ENCODE measurements around the gene DDX41. TPM values are rescaled to one million over a fixed set of nuclear protein-coding genes. Genes with fewer than 3 reads are reported as not detected.

The DDX41 gene
- total and polyA plus RNA-seq, 9 donors, result 58.3 to 104 (median 70.8) TPM

- no peaks in the 10 kb centered on the region for H3K36me3 ChIP-seq
- H3K27ac ChIP-seq, result no peak overlapping the region
- no peak for DNase-seq
- 71 to 90% (median 77%) methylated on average over 3 of the region's 3 CpGs for WGBS, 3 donors
- H3K4me3 ChIP-seq, result no peak overlapping the region
- H3K9me3 ChIP-seq, result no peaks in the 10 kb centered on the region
- TF ChIP-seq EP300 (IDR thresholded peaks at IDR 0.05) (no peak), CTCF (IDR thresholded peaks at IDR 0.05) (no peak), POLR2A (IDR thresholded peaks at IDR 0.05) (no peak)
- intact Hi-C loops (cut with DNase I), result no loop called here
- H3K4me1 ChIP-seq (ENCODE audit: insufficient read depth), result peaks cover 6% of the 10 kb centered on the region
- no peaks in the 10 kb centered on the region for H3K27me3 ChIP-seq
These were observed 31.0 kb upstream of the DDX41 start for GRCh38 chr5:177547736-177548135.

GRCh38 chr5:177546258-177546741 is 29.5 kb upstream of the DDX41 start:
- Histone ChIP-seq H3K4me1 (ENCODE audit: insufficient read depth) (peaks cover 6% of the 10 kb centered on the region), H3K27me3 (no peaks in the 10 kb centered on the region), H3K27ac (peak overlapping the region in 1 of 2 donors; percentile 2), H3K4me3 (no peak overlapping the region), H3K36me3 (no peaks in the 10 kb centered on the region), H3K9me3 (no peaks in the 10 kb centered on the region)
- 17 to 28% (median 27%) methylated on average over 1 of the region's 1 CpG for WGBS, 3 donors
- TF ChIP-seq CTCF (IDR thresholded peaks at IDR 0.05) (no peak), EP300 (IDR thresholded peaks at IDR 0.05) (no peak), POLR2A (IDR thresholded peaks at IDR 0.05) (no peak)
- DNase-seq, result peak in 2 of 5 donors; percentile 36 to 60
- intact Hi-C loops (cut with DNase I), result no loop called here

GRCh38 chr5:177545487-177546257 is 28.9 kb upstream of the DDX41 start:
- intact Hi-C loops (cut with DNase I), result no loop called here
- H3K36me3 ChIP-seq, result no peaks in the 10 kb centered on the region
- H3K4me3 ChIP-seq, result no peak overlapping the region
- no peak for TF ChIP-seq POLR2A (IDR thresholded peaks at IDR 0.05)
- peak; percentile 68 for TF ChIP-seq EP300 (IDR thresholded peaks at IDR 0.05)
- no peak for TF ChIP-seq CTCF (IDR thresholded peaks at IDR 0.05)
- H3K9me3 ChIP-seq, result no peaks in the 10 kb centered on the region
- H3K27ac ChIP-seq, result peak overlapping the region in 1 of 2 donors; percentile 2
- 45 to 66% (median 60%) methylated on average over 4 of the region's 4 CpGs for WGBS, 3 donors
- no peaks in the 10 kb centered on the region for H3K27me3 ChIP-seq
- DNase-seq, result peak in 3 of 5 donors; percentile 61 to 87 (median 63)
- peaks cover 6% of the 10 kb centered on the region for H3K4me1 ChIP-seq (ENCODE audit: insufficient read depth)

GRCh38 chr5:177542816-177543465 is 26.2 kb upstream of the DDX41 start:
- no peaks in the 10 kb centered on the region for H3K27me3 ChIP-seq
- no peak overlapping the region for H3K27ac ChIP-seq
- WGBS, 3 donors, result 87 to 92% (median 91%) methylated on average over 4 of the region's 4 CpGs
- H3K9me3 ChIP-seq, result no peaks in the 10 kb centered on the region
- DNase-seq, result no peak
- intact Hi-C loops (cut with DNase I), result no loop called here
- no peak overlapping the region for H3K4me3 ChIP-seq
- H3K36me3 ChIP-seq, result no peaks in the 10 kb centered on the region
- TF ChIP-seq CTCF (IDR thresholded peaks at IDR 0.05), result no peak
- H3K4me1 ChIP-seq (ENCODE audit: insufficient read depth), result peaks cover 8% of the 10 kb centered on the region

All from ovary (tissue), 9 donors.